CD4-positive, alpha-beta T cell (primary cell): ENCODE measurements around the gene PSME3. TPM values are rescaled to one million over a fixed set of nuclear protein-coding genes. Genes with fewer than 3 reads are reported as not detected.

Experiments
- ATAC-seq: fragments of 200-7000 bp; cut with Tn5 transposase; one replicate; pipeline ENCODE4 v1.10.0; 2022; ENCODE audit warnings: mild to moderate bottlenecking; ENCODE audit not compliant: poor library complexity
- CTCF ChIA-PET: fragments of 350-600 bp; sonication (Branson Sonifier 250); formaldehyde crosslinking; loops from one replicate; lab custom pipeline; 2021; ENCODE audit warnings: antibody characterized with exemption, inconsistent platforms; lab: Charles Lee
- POLR2A ChIA-PET: fragments of 350-600 bp; sonication (Branson Sonifier 250); formaldehyde crosslinking; loops from one replicate; lab custom pipeline; 2021; ENCODE audit warnings: antibody characterized with exemption, inconsistent platforms; lab: Charles Lee
- DNase-seq, 14 experiments: peaks; one replicate each; pipeline ENCODE4 v3.0.0-alpha.2; 2013 to 2020; ENCODE audit warnings: mixed read lengths in 2 of 14
- H3K27ac ChIP-seq, 2 donors: one replicate each; pipeline versions ENCODE4 v1.5.1 to v1.7.0; 2013; ENCODE audit warnings: low read length in 2 of 2, low read depth in 1 of 2, mild to moderate bottlenecking in 1 of 2
- H3K27me3 ChIP-seq, 2 experiments: 1 replicate in 1 of 2; 2 replicates in 1 of 2; pipeline versions ENCODE4 v1.6.1 to v1.7.0; 2013; ENCODE audit warnings: low read length in 2 of 2, control low read depth in 1 of 2, mild to moderate bottlenecking in 1 of 2, moderate library complexity in 1 of 2; ENCODE audit not compliant: insufficient read depth in 2 of 2, control insufficient read depth in 1 of 2
- H3K36me3 ChIP-seq: one replicate; pipeline ENCODE4 v1.6.1; 2013; ENCODE audit warnings: low read length, control low read depth; ENCODE audit not compliant: insufficient read depth
- H3K4me1 ChIP-seq: one replicate; pipeline ENCODE4 v1.6.1; 2013; ENCODE audit warnings: low read length, control low read depth; ENCODE audit not compliant: insufficient read depth
- H3K4me3 ChIP-seq: one replicate; pipeline ENCODE4 v1.5.1; 2013; ENCODE audit warnings: mild to moderate bottlenecking, low read length, moderate library complexity
- H3K9me3 ChIP-seq, 2 experiments: 1 replicate in 1 of 2; 2 replicates in 1 of 2; pipeline versions ENCODE4 v1.6.1 to v1.7.0; 2013; ENCODE audit warnings: low read length in 2 of 2, mild to moderate bottlenecking in 2 of 2, control low read depth in 1 of 2, moderate library complexity in 1 of 2; ENCODE audit not compliant: control insufficient read depth in 1 of 2, insufficient read depth in 1 of 2
- H3K27ac Mint-ChIP-seq: one replicate; pipeline ENCODE4 v1.8.0; 2020; ENCODE audit warnings: mixed read lengths
- H3K27me3 Mint-ChIP-seq: one replicate; pipeline ENCODE4 v1.8.0; 2021; ENCODE audit warnings: mixed read lengths
- H3K36me3 Mint-ChIP-seq: one replicate; pipeline ENCODE4 v1.8.0; 2021; ENCODE audit warnings: low read depth, mixed read lengths
- H3K4me1 Mint-ChIP-seq: one replicate; pipeline ENCODE4 v1.8.0; 2021; ENCODE audit warnings: low read depth, mixed read lengths
- H3K4me3 Mint-ChIP-seq: one replicate; pipeline ENCODE4 v1.8.0; 2020; ENCODE audit warnings: mild to moderate bottlenecking, mixed read lengths
- H3K9me3 Mint-ChIP-seq: one replicate; pipeline ENCODE4 v1.8.0; 2020; ENCODE audit warnings: mixed read lengths
- intact Hi-C, 2 experiments: fragments of 100-400 bp; cut with DNase I in 1 of 2; cut with micrococcal nuclease in 1 of 2; formaldehyde crosslinking; loops; one replicate each; pipeline versions ENCODE4 v1.15.1 to v1.9.0; 2023 to 2025; cut with DNase I, micrococcal nuclease
- total RNA-seq, 174 experiments: library from RNA in 2 of 174; stranded (reverse) in 2 of 174; gene quantifications; one replicate each; pipeline ENCODE4 v1.2.3 and lab custom pipeline; 2021 to 2026
- TF ChIP-seq, protein P1 (sequence below): fragments of 200-600 bp; IDR thresholded peaks from one replicate; pipeline ENCODE4 v1.8.0; 2022; ENCODE audit warnings: antibody characterized with exemption, mild to moderate bottlenecking

PSME3 gene
- total RNA-seq, 2 experiments from 2014 or later: 62.1 to 62.5 TPM

DNA sequence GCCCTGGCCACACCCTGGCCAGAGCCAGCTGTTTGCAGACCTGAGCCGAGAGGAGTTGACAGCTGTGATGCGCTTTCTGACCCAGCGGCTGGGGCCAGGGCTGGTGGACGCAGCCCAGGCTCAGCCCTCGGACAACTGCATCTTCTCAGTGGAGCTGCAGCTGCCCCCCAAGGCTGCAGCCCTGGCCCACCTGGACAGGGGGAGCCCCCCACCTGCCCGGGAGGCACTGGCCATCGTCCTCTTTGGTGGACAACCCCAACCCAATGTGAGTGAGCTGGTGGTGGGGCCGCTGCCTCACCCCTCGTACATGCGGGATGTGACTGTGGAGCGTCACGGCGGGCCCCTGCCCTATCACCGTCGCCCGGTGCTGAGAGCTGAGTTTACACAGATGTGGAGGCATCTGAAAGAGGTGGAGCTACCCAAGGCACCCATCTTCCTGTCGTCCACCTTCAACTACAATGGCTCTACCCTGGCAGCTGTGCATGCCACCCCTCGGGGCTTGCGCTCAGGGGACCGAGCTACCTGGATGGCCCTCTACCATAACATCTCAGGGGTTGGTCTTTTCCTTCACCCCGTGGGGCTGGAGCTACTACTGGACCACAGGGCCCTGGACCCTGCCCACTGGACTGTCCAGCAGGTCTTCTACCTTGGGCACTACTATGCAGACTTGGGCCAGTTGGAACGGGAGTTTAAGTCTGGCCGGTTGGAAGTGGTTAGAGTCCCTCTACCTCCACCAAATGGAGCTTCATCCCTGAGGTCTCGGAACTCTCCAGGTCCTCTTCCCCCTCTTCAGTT, 11.8 kb downstream of the PSME3 start:
- Histone ChIP-seq H3K4me1 (no peaks in the 10 kb centered on the region), H3K36me3 (peaks cover 55% of the 10 kb centered on the region), H3K9me3 (no peaks in the 10 kb centered on the region), H3K27me3 (no peaks in the 10 kb centered on the region), H3K4me3 (no peak overlapping the region), H3K27ac (no peak overlapping the region)
- CTCF ChIA-PET: interaction anchor here (0.6 kb wide), 1 partner anchor 15 kb away, joined by 6 read pairs; no protein-coding TSS in a partner anchor
- TF ChIP-seq, protein P1, sequence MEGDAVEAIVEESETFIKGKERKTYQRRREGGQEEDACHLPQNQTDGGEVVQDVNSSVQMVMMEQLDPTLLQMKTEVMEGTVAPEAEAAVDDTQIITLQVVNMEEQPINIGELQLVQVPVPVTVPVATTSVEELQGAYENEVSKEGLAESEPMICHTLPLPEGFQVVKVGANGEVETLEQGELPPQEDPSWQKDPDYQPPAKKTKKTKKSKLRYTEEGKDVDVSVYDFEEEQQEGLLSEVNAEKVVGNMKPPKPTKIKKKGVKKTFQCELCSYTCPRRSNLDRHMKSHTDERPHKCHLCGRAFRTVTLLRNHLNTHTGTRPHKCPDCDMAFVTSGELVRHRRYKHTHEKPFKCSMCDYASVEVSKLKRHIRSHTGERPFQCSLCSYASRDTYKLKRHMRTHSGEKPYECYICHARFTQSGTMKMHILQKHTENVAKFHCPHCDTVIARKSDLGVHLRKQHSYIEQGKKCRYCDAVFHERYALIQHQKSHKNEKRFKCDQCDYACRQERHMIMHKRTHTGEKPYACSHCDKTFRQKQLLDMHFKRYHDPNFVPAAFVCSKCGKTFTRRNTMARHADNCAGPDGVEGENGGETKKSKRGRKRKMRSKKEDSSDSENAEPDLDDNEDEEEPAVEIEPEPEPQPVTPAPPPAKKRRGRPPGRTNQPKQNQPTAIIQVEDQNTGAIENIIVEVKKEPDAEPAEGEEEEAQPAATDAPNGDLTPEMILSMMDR: no peak
- POLR2A ChIA-PET: interaction anchor here (1.2 to 1.7 kb wide), 2 partner anchors 11 to 22 kb away, joined by 4 read pairs; no protein-coding TSS in a partner anchor
- no peak overlapping the region for H3K4me3 Mint-ChIP-seq
- no peaks in the 10 kb centered on the region for H3K9me3 Mint-ChIP-seq
- no peak for DNase-seq
- intact Hi-C loops: loop anchor here in 1 of 2 experiments (10.0 kb wide), 1 partner anchor 360 kb away; no protein-coding TSS in a partner anchor
- no peak for ATAC-seq
- peaks cover 61% of the 10 kb centered on the region for H3K36me3 Mint-ChIP-seq
- H3K27ac Mint-ChIP-seq: no peak overlapping the region
- H3K4me1 Mint-ChIP-seq: no peaks in the 10 kb centered on the region
- H3K27me3 Mint-ChIP-seq: no peaks in the 10 kb centered on the region

- Mint-ChIP-seq H3K36me3 (peaks cover 58% of the 10 kb centered on the region), H3K4me1 (no peaks in the 10 kb centered on the region), H3K27ac (peak overlapping the region; percentile 34), H3K27me3 (no peaks in the 10 kb centered on the region), H3K9me3 (no peaks in the 10 kb centered on the region), H3K4me3 (no peak overlapping the region)
- ChIA-PET POLR2A (interaction anchor here (1.2 to 1.7 kb wide), 2 partner anchors 12 to 23 kb away, joined by 4 read pairs; no protein-coding TSS in a partner anchor), CTCF (no interaction called here)
- TF ChIP-seq, protein P1: no peak
- H3K27ac ChIP-seq: no peak overlapping the region
- ATAC-seq (no peak), DNase-seq (no peak)
- H3K36me3 ChIP-seq: peaks cover 50% of the 10 kb centered on the region
- no peaks in the 10 kb centered on the region for H3K27me3 ChIP-seq
- no peak overlapping the region for H3K4me3 ChIP-seq
- intact Hi-C loops: loop anchor here in 1 of 2 experiments (10.0 kb wide), 1 partner anchor 359 kb away; no protein-coding TSS in a partner anchor
- no peaks in the 10 kb centered on the region for H3K4me1 ChIP-seq
- H3K9me3 ChIP-seq: no peaks in the 10 kb centered on the region
Measured at GRCh38 chr17:42845556-42845917, 12.3 kb downstream of the PSME3 start.

DNA sequence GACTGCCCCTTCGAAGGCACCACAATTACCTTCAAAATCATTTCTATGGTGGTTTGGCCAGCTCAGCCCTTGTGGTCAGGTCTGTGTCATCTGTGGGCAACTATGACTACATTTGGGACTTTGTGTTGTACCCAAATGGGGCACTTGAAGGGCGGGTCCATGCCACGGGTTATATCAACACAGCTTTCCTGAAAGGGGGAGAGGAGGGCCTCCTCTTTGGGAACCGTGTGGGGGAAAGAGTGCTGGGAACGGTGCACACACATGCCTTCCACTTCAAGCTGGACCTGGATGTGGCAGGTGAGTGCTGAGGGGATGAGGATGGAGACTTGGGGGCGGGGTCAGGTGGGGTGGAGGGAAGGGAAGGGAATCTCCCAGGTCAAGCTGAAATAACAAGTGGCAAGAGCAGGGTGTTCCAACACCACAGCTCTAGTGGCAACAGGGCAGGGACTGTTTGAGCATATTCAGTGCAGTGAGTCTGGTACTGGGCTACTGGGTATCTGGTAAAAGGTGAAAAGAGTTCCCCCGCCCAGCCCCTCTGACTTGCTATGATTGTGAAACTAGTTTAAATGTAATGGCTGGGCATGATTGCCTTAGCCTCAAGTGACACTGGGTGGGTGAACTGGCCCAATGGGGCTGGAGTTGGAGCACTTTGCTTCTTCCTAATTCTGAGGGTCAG, 12.9 kb downstream of the PSME3 start:
- no peaks in the 10 kb centered on the region for H3K9me3 ChIP-seq
- peaks cover 47% of the 10 kb centered on the region for H3K36me3 ChIP-seq
- H3K36me3 Mint-ChIP-seq: peaks cover 52% of the 10 kb centered on the region
- H3K9me3 Mint-ChIP-seq: no peaks in the 10 kb centered on the region
- no peak overlapping the region for H3K27ac ChIP-seq
- intact Hi-C loops: loop anchor here in 1 of 2 experiments (10.0 kb wide), 1 partner anchor 359 kb away; no protein-coding TSS in a partner anchor
- no peak for DNase-seq
- H3K27ac Mint-ChIP-seq: peak overlapping the region; percentile 34
- H3K27me3 ChIP-seq: no peaks in the 10 kb centered on the region
- CTCF ChIA-PET: no interaction called here
- TF ChIP-seq, protein P1: no peak
- no peaks in the 10 kb centered on the region for H3K27me3 Mint-ChIP-seq
- H3K4me1 ChIP-seq: no peaks in the 10 kb centered on the region
- no peak for ATAC-seq
- H3K4me3 Mint-ChIP-seq: no peak overlapping the region
- POLR2A ChIA-PET: interaction anchor here (1.2 to 1.7 kb wide), 2 partner anchors 12 to 23 kb away, joined by 4 read pairs; no protein-coding TSS in a partner anchor
- no peak overlapping the region for H3K4me3 ChIP-seq
- H3K4me1 Mint-ChIP-seq: no peaks in the 10 kb centered on the region
